GM23338 (cell line): ENCODE results near the gene STEAP1B. TPM values are rescaled to one million over a fixed set of nuclear protein-coding genes. Genes with fewer than 3 reads are reported as not detected.

ENCODE experiments used
- ATAC-seq: fragments of 200-7000 bp; cut with Tn5 transposase; 3 replicates; pipeline ENCODE4 v1.9.1; 2020
- DNase-seq: peaks from one replicate; pipeline ENCODE4 v3.0.0-alpha.2; 2015; ENCODE audit warnings: low spot score
- H2AFZ ChIP-seq: fragments of 200-600 bp; sonication (generic); 2 replicates; pipeline ENCODE4 v1.8.0; 2016; ENCODE audit warnings: antibody characterized with exemption, mild to moderate bottlenecking, moderate library complexity
- H3F3A ChIP-seq: fragments of 200-600 bp; sonication (generic); replicated peaks from 2 replicates; pipeline ENCODE4 v1.8.0; 2017; ENCODE audit warnings: antibody characterized with exemption, mixed run types, low read depth
- H3K27ac ChIP-seq: fragments of 200-600 bp; sonication (generic); 2 replicates; pipeline ENCODE4 v1.6.1; 2016; ENCODE audit warnings: low read depth
- H3K27me3 ChIP-seq: fragments of 200-600 bp; sonication (generic); 2 replicates; pipeline ENCODE4 v1.8.0; 2016; ENCODE audit warnings: mild to moderate bottlenecking, mixed run types, moderate library complexity; ENCODE audit not compliant: insufficient read depth
- H3K36me3 ChIP-seq: fragments of 200-600 bp; sonication (generic); 2 replicates; pipeline ENCODE4 v1.8.0; 2016; ENCODE audit warnings: mild to moderate bottlenecking; ENCODE audit not compliant: insufficient read depth
- H3K4me1 ChIP-seq: fragments of 200-600 bp; sonication (generic); 2 replicates; pipeline ENCODE4 v1.8.0; 2016; ENCODE audit warnings: mild to moderate bottlenecking, moderate library complexity; ENCODE audit not compliant: insufficient read depth
- H3K4me2 ChIP-seq: fragments of 200-600 bp; sonication (generic); 2 replicates; pipeline ENCODE4 v1.7.1; 2017; ENCODE audit warnings: mixed run types
- H3K4me3 ChIP-seq: fragments of 200-600 bp; sonication (generic); 2 replicates; pipeline ENCODE4 v1.6.1; 2016; ENCODE audit warnings: mixed run types
- H3K79me2 ChIP-seq: fragments of 200-600 bp; sonication (generic); replicated peaks from 2 replicates; pipeline ENCODE4 v1.8.0; 2017; ENCODE audit warnings: mild to moderate bottlenecking; ENCODE audit not compliant: insufficient read depth
- H3K9me2 ChIP-seq: fragments of 200-600 bp; sonication (generic); 2 replicates; pipeline ENCODE4 v1.8.0; 2017; ENCODE audit not compliant: insufficient read depth
- H4K20me1 ChIP-seq: fragments of 200-600 bp; sonication (generic); replicated peaks from 2 replicates; pipeline ENCODE4 v1.8.0; 2017; ENCODE audit warnings: mild to moderate bottlenecking; ENCODE audit not compliant: insufficient read depth
- H3K27ac Mint-ChIP-seq: 2 replicates; pipeline ENCODE4 v1.8.0; 2020; ENCODE audit warnings: inconsistent platforms, mild to moderate bottlenecking, moderate library complexity, mixed read lengths
- H3K27me3 Mint-ChIP-seq: 3 replicates; pipeline ENCODE4 v1.8.0; 2022; ENCODE audit warnings: low read depth, mild to moderate bottlenecking, moderate library complexity, mixed read lengths, inconsistent platforms; ENCODE audit not compliant: insufficient read depth, poor library complexity
- H3K36me3 Mint-ChIP-seq: 3 replicates; pipeline ENCODE4 v1.8.0; 2021; ENCODE audit warnings: low read depth, mild to moderate bottlenecking, inconsistent platforms, moderate library complexity, mixed read lengths
- H3K4me1 Mint-ChIP-seq: 3 replicates; pipeline ENCODE4 v1.8.0; 2020; ENCODE audit warnings: mild to moderate bottlenecking, inconsistent platforms, mixed read lengths
- H3K4me3 Mint-ChIP-seq: 3 replicates; pipeline ENCODE4 v1.8.0; 2021; ENCODE audit warnings: moderate library complexity, mild to moderate bottlenecking, inconsistent platforms, mixed read lengths
- H3K9me3 Mint-ChIP-seq: 3 replicates; pipeline ENCODE4 v1.8.0; 2020; ENCODE audit warnings: moderate library complexity, mild to moderate bottlenecking, inconsistent platforms, mixed read lengths
- CTCF ChIP-seq, 2 experiments: fragments of 200-600 bp in 1 of 2; sonication (generic) in 1 of 2; conservative IDR thresholded peaks; 2 replicates each; pipeline versions ENCODE4 v1.5.1 to v1.6.1; 2016 to 2017; ENCODE audit warnings: antibody characterized with exemption in 2 of 2, low read depth in 2 of 2, mild to moderate bottlenecking in 2 of 2, moderate library complexity in 1 of 2
- ETS1 ChIP-seq: IDR thresholded peaks from 2 replicates; pipeline ENCODE4 v1.6.1; 2016; ENCODE audit warnings: antibody characterized with exemption
- POLR2AphosphoS5 ChIP-seq: IDR thresholded peaks from 2 replicates; pipeline ENCODE4 v1.6.1; 2016; ENCODE audit warnings: antibody characterized with exemption, low read depth
- ZNF114 ChIP-seq: fragments of 250-450 bp; sonication (Bioruptor Pico); IDR thresholded peaks from 2 replicates; pipeline ENCODE4 v1.5.0; 2020; ENCODE audit warnings: mild to moderate bottlenecking, moderate library complexity
- ZNF462 ChIP-seq: fragments of 250-450 bp; sonication (Bioruptor Pico); IDR thresholded peaks from 2 replicates; pipeline ENCODE4 v1.5.0; 2020; ENCODE audit warnings: mild to moderate bottlenecking, moderate library complexity
- polyA plus RNA-seq: library from polyadenylated mRNA; unstranded; fragments of >200 nt; fragmentation: Nextera tagmentation; extraction: Ambion mirVana; gene quantifications from 2 replicates; pipeline ENCODE4 v1.2.1, GENCODE V29; 2016
- total RNA-seq: library from RNA; depleted of rRNA; stranded (reverse); fragments of >200 nt; shearing (Covaris generic); gene quantifications from 2 replicates; pipeline ENCODE4 v1.2.3, GENCODE V29; 2014

STEAP1B gene
- total and polyA plus RNA-seq, 2 experiments from 2014 or later: 4.9 to 16.5 TPM

GRCh38 chr7:22386865-22387264, 113.1 kb downstream of the STEAP1B start (continued):
- TF ChIP-seq ZNF462: no peak

GRCh38 chr7:22386206-22386858, 113.7 kb downstream of the STEAP1B start:
- H3K27ac ChIP-seq: no peak overlapping the region
- no peaks in the 10 kb centered on the region for H3K36me3 ChIP-seq
- H3K27me3 ChIP-seq: no peaks in the 10 kb centered on the region
- no peak overlapping the region for H3K4me3 Mint-ChIP-seq
- no peaks in the 10 kb centered on the region for H4K20me1 ChIP-seq
- H3K36me3 Mint-ChIP-seq: no peaks in the 10 kb centered on the region
- H3K27me3 Mint-ChIP-seq: peaks cover 2% of the 10 kb centered on the region
- no peak overlapping the region for H2AFZ ChIP-seq
- H3K4me1 Mint-ChIP-seq: peaks cover 17% of the 10 kb centered on the region
- no peak overlapping the region for H3K27ac Mint-ChIP-seq
- 0 out of 2 replicates have a peak, but pooled peaks cover 8% of the 10 kb centered on the region for H3K9me2 ChIP-seq
- H3F3A ChIP-seq: no peaks in the 10 kb centered on the region
- no peak overlapping the region for H3K4me2 ChIP-seq
- no peaks in the 10 kb centered on the region for H3K79me2 ChIP-seq
- DNase-seq: no peak
- no peak overlapping the region for H3K4me3 ChIP-seq
- H3K9me3 Mint-ChIP-seq: no peaks in the 10 kb centered on the region
- no peak for ATAC-seq
- peaks cover 9% of the 10 kb centered on the region; the same call in 1 of the 2 replicates for H3K4me1 ChIP-seq
- TF ChIP-seq ZNF462 (no peak), CTCF (conservative IDR thresholded peaks at IDR 0.05; ENCODE audit: low read depth in 2 of 2) (no peak), ETS1 (no peak), ZNF114 (no peak), POLR2AphosphoS5 (no peak)
